Progenitor cell of endocrine pancreas (in vitro differentiated cells): Measurements from ENCODE around the gene NFYC. TPM values are rescaled to one million over a fixed set of nuclear protein-coding genes. Genes with fewer than 3 reads are reported as not detected.

Experiments
- DNase-seq: peaks from one replicate; pipeline ENCODE4 v3.0.0; 2021; ENCODE audit warnings: low spot score; ENCODE audit not compliant: unreplicated experiment
- H3K27ac Mint-ChIP-seq: 2 replicates; pipeline ENCODE4 v1.8.0; 2021; ENCODE audit warnings: mild to moderate bottlenecking, moderate library complexity, mixed read lengths
- H3K27me3 Mint-ChIP-seq: 2 replicates; pipeline ENCODE4 v1.8.0; 2021; ENCODE audit warnings: mixed read lengths
- H3K36me3 Mint-ChIP-seq: 2 replicates; pipeline ENCODE4 v1.8.0; 2022; ENCODE audit warnings: mixed read lengths; ENCODE audit not compliant: insufficient read depth
- H3K4me1 Mint-ChIP-seq: 2 replicates; pipeline ENCODE4 v1.8.0; 2021; ENCODE audit warnings: low read depth, mixed read lengths
- H3K4me3 Mint-ChIP-seq: 2 replicates; pipeline ENCODE4 v1.8.0; 2021; ENCODE audit warnings: low read depth, mild to moderate bottlenecking, moderate library complexity, mixed read lengths
- H3K9me3 Mint-ChIP-seq: 2 replicates; pipeline ENCODE4 v1.8.0; 2021; ENCODE audit warnings: low read depth, mixed read lengths
- total RNA-seq: library from RNA; stranded (reverse); gene quantifications from 2 replicates; pipeline ENCODE4 v1.2.1, GENCODE V29; 2021
- TF ChIP-seq, protein P1 (sequence below): fragments of 200-600 bp; sonication (generic); IDR thresholded peaks from one replicate; pipeline ENCODE4 v1.5.0; 2021; ENCODE audit warnings: antibody characterized with exemption, mild to moderate bottlenecking; ENCODE audit not compliant: unreplicated experiment

Gene NFYC
- total RNA-seq, 1 donor from 2014 or later, result 73.4 TPM

DNA sequence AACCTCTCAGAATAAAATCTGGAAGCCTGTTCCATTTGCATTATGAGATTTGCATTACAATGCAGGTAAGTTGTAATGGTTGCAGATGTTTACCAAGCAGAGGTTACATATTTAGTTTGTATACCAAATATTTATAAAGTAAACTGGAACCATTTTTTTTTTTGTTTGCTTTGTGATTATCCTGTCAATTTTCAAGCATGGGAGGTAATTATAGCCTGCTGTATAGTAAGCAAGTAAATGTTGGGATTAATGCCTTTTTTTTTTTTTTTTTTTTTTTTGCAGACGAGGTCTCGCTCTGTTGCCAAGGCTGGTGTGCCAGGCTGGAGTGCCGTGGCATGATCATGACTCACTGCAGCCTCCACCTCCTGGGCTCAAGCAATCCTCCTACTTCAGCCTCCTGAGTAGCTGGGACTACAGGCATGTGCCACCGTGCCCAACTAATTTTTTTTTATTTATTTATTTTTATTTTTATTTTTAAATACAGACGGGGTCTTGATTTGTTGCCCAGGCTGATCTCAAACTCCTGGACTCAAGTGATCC is 21.0 kb downstream of the NFYC start:
- Mint-ChIP-seq H3K4me3 (no peak overlapping the region), H3K4me1 (peaks cover 45% of the 10 kb centered on the region), H3K36me3 (peaks cover 6% of the 10 kb centered on the region), H3K27ac (no peak overlapping the region), H3K27me3 (no peaks in the 10 kb centered on the region), H3K9me3 (no peaks in the 10 kb centered on the region)
- TF ChIP-seq, protein P1, sequence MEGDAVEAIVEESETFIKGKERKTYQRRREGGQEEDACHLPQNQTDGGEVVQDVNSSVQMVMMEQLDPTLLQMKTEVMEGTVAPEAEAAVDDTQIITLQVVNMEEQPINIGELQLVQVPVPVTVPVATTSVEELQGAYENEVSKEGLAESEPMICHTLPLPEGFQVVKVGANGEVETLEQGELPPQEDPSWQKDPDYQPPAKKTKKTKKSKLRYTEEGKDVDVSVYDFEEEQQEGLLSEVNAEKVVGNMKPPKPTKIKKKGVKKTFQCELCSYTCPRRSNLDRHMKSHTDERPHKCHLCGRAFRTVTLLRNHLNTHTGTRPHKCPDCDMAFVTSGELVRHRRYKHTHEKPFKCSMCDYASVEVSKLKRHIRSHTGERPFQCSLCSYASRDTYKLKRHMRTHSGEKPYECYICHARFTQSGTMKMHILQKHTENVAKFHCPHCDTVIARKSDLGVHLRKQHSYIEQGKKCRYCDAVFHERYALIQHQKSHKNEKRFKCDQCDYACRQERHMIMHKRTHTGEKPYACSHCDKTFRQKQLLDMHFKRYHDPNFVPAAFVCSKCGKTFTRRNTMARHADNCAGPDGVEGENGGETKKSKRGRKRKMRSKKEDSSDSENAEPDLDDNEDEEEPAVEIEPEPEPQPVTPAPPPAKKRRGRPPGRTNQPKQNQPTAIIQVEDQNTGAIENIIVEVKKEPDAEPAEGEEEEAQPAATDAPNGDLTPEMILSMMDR, result no peak
- no peak for DNase-seq

DNA sequence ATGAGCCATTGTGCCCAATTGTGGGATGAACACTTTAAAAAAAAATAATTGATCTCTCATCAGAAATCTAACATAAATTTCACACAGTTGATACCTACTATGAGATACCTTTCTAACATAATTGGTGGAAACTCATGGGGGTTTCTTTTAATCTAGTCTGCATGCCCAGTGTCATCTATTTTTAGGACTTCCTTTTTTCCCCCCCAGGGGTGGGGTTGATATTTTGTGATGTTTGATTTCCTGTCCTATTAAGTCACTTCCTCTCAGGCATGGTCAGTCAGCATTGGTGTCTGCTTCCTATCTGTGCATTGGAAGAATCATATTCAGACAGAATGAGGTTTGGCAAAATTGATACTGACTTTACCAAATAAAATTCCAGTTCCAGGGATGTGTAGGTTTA is 21.5 kb downstream of the NFYC start:
- Mint-ChIP-seq H3K9me3 (no peaks in the 10 kb centered on the region), H3K36me3 (peaks cover 6% of the 10 kb centered on the region), H3K27ac (no peak overlapping the region), H3K27me3 (no peaks in the 10 kb centered on the region), H3K4me3 (no peak overlapping the region), H3K4me1 (peaks cover 48% of the 10 kb centered on the region)
- TF ChIP-seq, protein P1, result no peak
- no peak for DNase-seq

DNA sequence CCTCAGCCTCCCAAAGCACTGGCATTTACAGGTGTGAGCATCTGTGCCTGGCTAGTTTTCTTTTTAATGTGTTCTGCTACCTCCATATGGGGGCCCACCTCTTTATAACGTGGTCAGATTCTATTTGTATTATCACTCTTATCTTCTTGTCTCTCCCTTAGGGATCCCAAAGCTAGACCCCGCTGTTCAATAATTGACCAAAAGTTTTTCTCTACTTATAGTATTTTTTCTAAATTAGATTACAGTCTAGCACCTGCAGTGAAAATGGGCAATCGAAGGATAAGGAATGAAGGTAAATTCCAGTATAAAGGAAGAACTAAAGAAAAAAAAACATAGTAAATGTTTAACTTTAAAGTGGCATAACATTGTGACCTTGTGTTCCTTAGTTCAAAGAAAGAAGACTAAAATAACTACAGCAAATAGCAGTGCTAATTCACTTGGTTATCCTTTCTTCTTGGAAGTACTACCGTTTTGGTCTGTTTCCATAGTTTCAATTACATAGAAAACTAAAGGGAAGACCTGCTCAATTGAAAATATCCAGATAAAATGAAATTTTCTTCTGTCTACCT is 24.1 kb downstream of the NFYC start:
- TF ChIP-seq, protein P1, result no peak
- DNase-seq, result no peak
- Mint-ChIP-seq H3K4me1 (peaks cover 56% of the 10 kb centered on the region), H3K36me3 (peaks cover 6% of the 10 kb centered on the region), H3K27me3 (no peaks in the 10 kb centered on the region), H3K4me3 (no peak overlapping the region), H3K9me3 (no peaks in the 10 kb centered on the region), H3K27ac (peak overlapping the region; percentile 47)

DNA sequence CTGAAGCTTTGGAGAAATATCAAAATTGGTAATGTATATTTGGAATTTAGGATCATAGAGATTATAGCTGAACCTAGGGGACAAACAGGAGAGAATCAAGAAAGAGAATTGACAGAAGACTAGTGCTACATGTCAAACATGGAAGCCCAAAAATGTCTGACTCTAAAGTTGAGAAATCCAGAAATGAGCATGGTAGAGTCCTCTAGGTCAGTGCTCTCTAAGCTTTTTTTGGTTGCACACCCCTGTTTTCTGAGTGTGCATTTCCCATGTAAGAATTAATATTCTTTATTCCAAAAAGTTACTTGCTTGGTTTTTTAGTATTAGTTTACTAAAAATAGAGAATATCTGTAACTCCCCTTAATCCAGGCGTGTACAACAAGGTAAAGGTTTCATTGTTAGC is 25.6 kb downstream of the NFYC start:
- Mint-ChIP-seq H3K27ac (no peak overlapping the region), H3K9me3 (no peaks in the 10 kb centered on the region), H3K4me1 (peaks cover 42% of the 10 kb centered on the region), H3K36me3 (peaks cover 5% of the 10 kb centered on the region), H3K4me3 (no peak overlapping the region), H3K27me3 (no peaks in the 10 kb centered on the region)
- TF ChIP-seq, protein P1, result no peak
- DNase-seq, result no peak

DNA sequence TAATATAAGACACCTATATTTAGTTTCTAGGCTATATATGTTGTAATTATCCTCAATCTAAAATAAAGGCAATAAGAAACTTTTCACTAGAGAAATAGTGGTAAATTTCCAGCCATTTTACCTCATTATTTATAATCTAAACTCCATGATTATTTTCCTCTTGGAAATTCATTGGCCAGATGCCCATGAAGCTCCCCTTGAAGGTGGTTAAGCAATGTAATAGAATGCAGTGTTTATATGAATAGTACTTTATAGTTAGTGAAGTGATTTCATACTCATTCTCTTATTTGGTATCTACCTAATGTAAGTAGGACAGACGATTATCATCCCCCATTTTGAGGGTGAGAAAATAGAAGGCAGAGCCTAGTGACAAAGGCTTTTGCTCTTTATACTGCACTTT is 26.5 kb downstream of the NFYC start:
- H3K4me1 Mint-ChIP-seq, result peaks cover 46% of the 10 kb centered on the region
- no peaks in the 10 kb centered on the region for H3K9me3 Mint-ChIP-seq
- no peaks in the 10 kb centered on the region for H3K27me3 Mint-ChIP-seq
- peaks cover 5% of the 10 kb centered on the region for H3K36me3 Mint-ChIP-seq
- TF ChIP-seq, protein P1, result no peak
- no peak overlapping the region for H3K4me3 Mint-ChIP-seq
- no peak for DNase-seq
- no peak overlapping the region for H3K27ac Mint-ChIP-seq
